CD4-positive, CD25-positive, alpha-beta regulatory T cell (primary cell): Measurements from ENCODE around the gene RLBP1. TPM values are rescaled to one million over a fixed set of nuclear protein-coding genes. Genes with fewer than 3 reads are reported as not detected.
"Not testable (repeated sequence)": the region's sequence is repeated elsewhere in the genome, so short reads cannot be mapped to it uniquely, and the experiment has no call there.

Experiments
- ATAC-seq, 2 donors: fragments of 150-1000 bp; cut with Tn5 transposase; one replicate each; pipeline ENCODE4 v1.10.0; 2021; ENCODE audit warnings: low read depth in 2 of 2, moderate number of reproducible peaks in 2 of 2, moderate library complexity in 1 of 2
- DNase-seq, 3 donors: peaks; one replicate each; pipeline versions ENCODE4 v3.0.0 to v3.0.0-alpha.2; 2012 to 2022; ENCODE audit warnings: mixed read lengths in 1 of 3
- H3K27ac ChIP-seq: one replicate; pipeline ENCODE4 v1.7.0; 2013; ENCODE audit warnings: mild to moderate bottlenecking, low read length; ENCODE audit not compliant: insufficient read depth, poor library complexity, severe bottlenecking
- H3K27me3 ChIP-seq: one replicate; pipeline ENCODE4 v1.7.0; 2013; ENCODE audit warnings: low read length; ENCODE audit not compliant: control insufficient read depth, insufficient read depth
- H3K36me3 ChIP-seq: one replicate; pipeline ENCODE4 v1.7.0; 2013; ENCODE audit warnings: mild to moderate bottlenecking, low read length, moderate library complexity; ENCODE audit not compliant: control insufficient read depth, insufficient read depth
- H3K4me1 ChIP-seq: 2 replicates; pipeline ENCODE4 v1.7.0; 2013; ENCODE audit warnings: mild to moderate bottlenecking, low read length; ENCODE audit not compliant: insufficient read depth, control insufficient read depth, poor library complexity, severe bottlenecking
- H3K4me3 ChIP-seq: one replicate; pipeline ENCODE4 v1.7.0; 2013; ENCODE audit warnings: low read depth, mild to moderate bottlenecking, low read length, moderate library complexity
- H3K9me3 ChIP-seq, 2 experiments: 1 replicate in 1 of 2; 2 replicates in 1 of 2; pipeline ENCODE4 v1.7.0; 2013; ENCODE audit warnings: low read length in 2 of 2, mild to moderate bottlenecking in 1 of 2, moderate library complexity in 1 of 2; ENCODE audit not compliant: control insufficient read depth in 2 of 2
- H3K27ac Mint-ChIP-seq, 3 donors: one replicate each; pipeline ENCODE4 v1.8.0; 2020 to 2022; ENCODE audit warnings: mild to moderate bottlenecking in 3 of 3, mixed read lengths in 3 of 3, moderate library complexity in 2 of 3
- H3K27me3 Mint-ChIP-seq: one replicate; pipeline ENCODE4 v1.8.0; 2022; ENCODE audit warnings: mild to moderate bottlenecking, mixed read lengths
- H3K36me3 Mint-ChIP-seq: one replicate; pipeline ENCODE4 v1.8.0; 2020; ENCODE audit warnings: mixed read lengths
- H3K4me1 Mint-ChIP-seq, 4 donors: one replicate each; pipeline ENCODE4 v1.8.0; 2020 to 2022; ENCODE audit warnings: mixed read lengths in 4 of 4, mild to moderate bottlenecking in 1 of 4
- H3K4me3 Mint-ChIP-seq, 4 donors: one replicate each; pipeline ENCODE4 v1.8.0; 2020 to 2022; ENCODE audit warnings: mild to moderate bottlenecking in 4 of 4, mixed read lengths in 4 of 4, moderate library complexity in 3 of 4
- H3K9me3 Mint-ChIP-seq, 7 donors: one replicate each; pipeline ENCODE4 v1.8.0; 2020 to 2022; ENCODE audit warnings: mixed read lengths in 7 of 7, mild to moderate bottlenecking in 3 of 7, moderate library complexity in 2 of 7
- polyA plus RNA-seq, 4 donors: library from polyadenylated mRNA; unstranded; fragments of 300-500 nt; fragmentation: Illumina TruSeq; gene quantifications; one replicate each; pipeline ENCODE4 v1.2.3, GENCODE V29; 2021
- total RNA-seq: library from RNA; stranded (reverse); gene quantifications from one replicate; pipeline ENCODE4 v1.2.3, GENCODE V29; 2022

RLBP1 gene
- not detected for total RNA-seq
- not detected for polyA plus RNA-seq

DNA sequence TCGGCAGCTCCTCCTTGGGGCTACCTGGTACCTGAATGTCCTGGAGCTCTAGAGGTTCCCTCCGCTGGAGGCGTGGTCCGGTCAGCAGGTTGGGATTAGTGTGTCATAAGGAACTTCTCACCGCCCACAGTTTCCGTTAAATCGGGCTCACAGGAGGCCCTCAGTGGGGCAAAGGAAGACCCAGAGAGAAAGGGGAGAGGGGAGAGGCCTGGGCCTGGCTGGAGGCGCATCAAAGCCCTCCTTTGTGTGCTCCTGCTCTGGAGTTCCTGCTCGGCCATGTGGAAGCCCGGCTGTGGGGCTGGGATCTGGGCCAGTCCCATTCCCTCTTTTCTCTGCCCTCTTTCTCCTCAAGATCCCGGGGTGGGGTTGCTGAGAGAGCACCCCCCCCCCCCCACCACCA is at the start of gene RLBP1:
Gene RLBP1, minus strand, starts transcription at position 37 of the 400 bp plus-strand sequence. CDS start 2,604 bp downstream, outside the sequence.
- ATAC-seq (no peak), DNase-seq (no peak)
- H3K4me1 ChIP-seq: no peaks in the 10 kb centered on the region
- H3K36me3 ChIP-seq: no peaks in the 10 kb centered on the region
- no peaks in the 10 kb centered on the region for H3K36me3 Mint-ChIP-seq
- no peaks in the 10 kb centered on the region for H3K4me1 Mint-ChIP-seq
- no peak within 1 kb of the TSS for H3K27ac ChIP-seq
- H3K4me3 ChIP-seq: no peak within 1 kb of the TSS
- H3K27me3 ChIP-seq: no peaks in the 10 kb centered on the region
- H3K9me3 Mint-ChIP-seq: no peaks in the 10 kb centered on the region
- peaks cover 7% of the 10 kb centered on the region for H3K27me3 Mint-ChIP-seq
- H3K4me3 Mint-ChIP-seq: no peak within 1 kb of the TSS
- no peak within 1 kb of the TSS for H3K27ac Mint-ChIP-seq
- H3K9me3 ChIP-seq: no peaks in the 10 kb centered on the region

DNA sequence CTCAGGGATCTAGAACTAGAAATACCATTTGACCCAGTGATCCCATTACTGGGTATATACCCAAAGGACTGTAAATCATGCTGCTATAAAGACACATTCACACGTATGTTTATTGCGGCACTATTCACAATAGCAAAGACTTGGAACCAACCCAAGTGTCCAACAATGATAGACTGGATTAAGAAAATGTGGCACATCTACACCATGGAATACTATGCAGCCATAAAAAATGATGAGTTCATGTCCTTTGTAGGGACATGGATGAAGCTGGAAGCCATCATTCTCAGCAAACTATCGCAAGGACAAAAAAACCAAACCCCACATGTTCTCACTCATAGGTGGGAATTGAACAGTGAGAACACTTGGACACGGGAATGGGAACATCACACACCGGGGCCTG is 28.8 kb upstream of the RLBP1 start:
- DNase-seq, H3K9me3 ChIP-seq, H3K27ac ChIP-seq, H3K4me3 ChIP-seq, H3K27me3 ChIP-seq, H3K9me3 Mint-ChIP-seq, H3K27ac Mint-ChIP-seq, H3K4me1 ChIP-seq, H3K36me3 ChIP-seq, H3K4me3 Mint-ChIP-seq, H3K27me3 Mint-ChIP-seq, ATAC-seq: not testable (repeated sequence)
- Mint-ChIP-seq H3K36me3 (peaks cover 21% of the 10 kb centered on the region), H3K4me1 (peaks cover 12 to 21% (median 13%) of the 10 kb centered on the region in 4 donors)

DNA sequence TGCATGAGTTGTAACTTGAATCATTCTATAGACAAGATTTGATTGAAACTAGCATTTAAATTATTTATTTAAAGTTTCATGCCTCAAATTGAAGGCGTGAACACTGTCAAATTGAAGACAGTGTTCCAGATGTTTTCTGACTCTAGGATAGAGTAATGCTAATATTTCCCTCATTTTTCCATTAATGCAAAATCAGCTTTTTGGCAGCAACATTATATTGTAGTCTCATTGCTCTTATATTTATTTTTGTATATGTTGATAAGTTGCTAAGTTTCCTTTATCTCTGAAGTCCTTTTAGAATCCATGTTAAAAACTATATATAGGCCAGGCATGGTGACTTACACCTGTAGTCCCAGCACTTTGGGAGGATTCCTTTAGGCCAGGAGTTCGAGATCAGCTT is 27.2 kb upstream of the RLBP1 start:
- peaks cover 15% of the 10 kb centered on the region for H3K36me3 Mint-ChIP-seq
- no peaks in the 10 kb centered on the region for H3K36me3 ChIP-seq
- H3K27me3 Mint-ChIP-seq: no peaks in the 10 kb centered on the region
- no peak overlapping the region for H3K27ac ChIP-seq
- no peak overlapping the region for H3K27ac Mint-ChIP-seq
- H3K27me3 ChIP-seq: no peaks in the 10 kb centered on the region
- peaks cover 7% of the 10 kb centered on the region for H3K4me1 ChIP-seq
- H3K4me3 Mint-ChIP-seq: no peak overlapping the region
- H3K4me3 ChIP-seq: no peak overlapping the region
- DNase-seq (no peak), ATAC-seq (no peak)
- H3K4me1 Mint-ChIP-seq: peaks cover 12 to 37% (median 24%) of the 10 kb centered on the region in 4 donors
- peaks cover 0 to 3% (median 0%) of the 10 kb centered on the region in 7 donors for H3K9me3 Mint-ChIP-seq
- H3K9me3 ChIP-seq: no peaks in the 10 kb centered on the region

DNA sequence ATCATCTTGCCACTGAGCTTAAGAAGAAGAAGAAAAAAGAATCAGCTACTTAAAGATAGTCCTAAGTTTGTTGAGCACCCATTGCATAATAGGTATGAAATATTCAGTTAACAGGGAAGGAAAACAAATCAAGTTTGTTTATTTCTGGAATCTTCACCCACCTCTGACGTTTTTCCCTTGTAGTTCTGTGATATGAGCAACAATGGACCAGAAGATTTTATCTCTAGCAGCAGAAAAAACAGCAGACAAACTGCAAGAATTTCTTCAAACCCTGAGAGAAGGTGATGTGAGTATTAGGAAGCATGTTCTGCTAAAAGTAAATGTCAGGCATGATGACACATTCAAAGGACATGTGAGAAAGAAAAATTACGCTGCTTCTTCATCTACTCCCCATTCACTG is 26.1 kb upstream of the RLBP1 start:
- Histone ChIP-seq H3K27me3 (no peaks in the 10 kb centered on the region), H3K9me3 (no peaks in the 10 kb centered on the region), H3K4me3 (no peak overlapping the region), H3K4me1 (peaks cover 15% of the 10 kb centered on the region), H3K27ac (no peak overlapping the region), H3K36me3 (no peaks in the 10 kb centered on the region)
- Mint-ChIP-seq H3K9me3 (peaks cover 0 to 1% (median 0%) of the 10 kb centered on the region in 7 donors), H3K36me3 (peaks cover 15% of the 10 kb centered on the region), H3K27ac (peak overlapping the region in 1 of 3 donors; percentile 8), H3K27me3 (no peaks in the 10 kb centered on the region), H3K4me1 (peaks cover 12 to 44% (median 28%) of the 10 kb centered on the region in 4 donors), H3K4me3 (no peak overlapping the region)
- DNase-seq (no peak), ATAC-seq (no peak)

DNA sequence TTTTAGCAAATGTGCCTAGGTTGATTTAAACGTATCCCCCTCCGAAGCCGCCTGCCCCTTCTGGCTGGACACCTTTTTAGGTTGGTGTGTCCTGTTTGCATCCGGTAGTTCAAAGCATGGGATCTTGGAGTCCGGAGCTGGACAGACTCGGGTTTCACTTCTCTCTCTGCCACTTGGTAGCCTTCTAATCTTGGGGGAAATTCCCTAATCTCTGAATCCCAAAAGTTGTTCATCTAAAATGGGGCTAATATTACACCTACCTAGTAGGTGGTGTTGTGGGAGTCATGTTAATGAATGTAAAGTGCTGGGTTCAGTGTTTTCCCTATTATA is 23.2 kb upstream of the RLBP1 start:
- Mint-ChIP-seq H3K9me3 (peaks cover 0 to 1% (median 0%) of the 10 kb centered on the region in 7 donors), H3K4me3 (peak overlapping the region; percentile 91 to 98 (median 95)), H3K4me1 (peaks cover 12 to 39% (median 28%) of the 10 kb centered on the region in 4 donors), H3K27ac (peak overlapping the region; percentile 56 to 93 (median 91)), H3K36me3 (peaks cover 14% of the 10 kb centered on the region), H3K27me3 (no peaks in the 10 kb centered on the region)
- H3K27me3 ChIP-seq: no peaks in the 10 kb centered on the region
- H3K36me3 ChIP-seq: no peaks in the 10 kb centered on the region
- H3K4me3 ChIP-seq: peak overlapping the region; percentile 89
- H3K27ac ChIP-seq: peak overlapping the region; percentile 35
- no peaks in the 10 kb centered on the region for H3K9me3 ChIP-seq
- DNase-seq: no peak
- no peak for ATAC-seq
- H3K4me1 ChIP-seq: peaks cover 15% of the 10 kb centered on the region

DNA sequence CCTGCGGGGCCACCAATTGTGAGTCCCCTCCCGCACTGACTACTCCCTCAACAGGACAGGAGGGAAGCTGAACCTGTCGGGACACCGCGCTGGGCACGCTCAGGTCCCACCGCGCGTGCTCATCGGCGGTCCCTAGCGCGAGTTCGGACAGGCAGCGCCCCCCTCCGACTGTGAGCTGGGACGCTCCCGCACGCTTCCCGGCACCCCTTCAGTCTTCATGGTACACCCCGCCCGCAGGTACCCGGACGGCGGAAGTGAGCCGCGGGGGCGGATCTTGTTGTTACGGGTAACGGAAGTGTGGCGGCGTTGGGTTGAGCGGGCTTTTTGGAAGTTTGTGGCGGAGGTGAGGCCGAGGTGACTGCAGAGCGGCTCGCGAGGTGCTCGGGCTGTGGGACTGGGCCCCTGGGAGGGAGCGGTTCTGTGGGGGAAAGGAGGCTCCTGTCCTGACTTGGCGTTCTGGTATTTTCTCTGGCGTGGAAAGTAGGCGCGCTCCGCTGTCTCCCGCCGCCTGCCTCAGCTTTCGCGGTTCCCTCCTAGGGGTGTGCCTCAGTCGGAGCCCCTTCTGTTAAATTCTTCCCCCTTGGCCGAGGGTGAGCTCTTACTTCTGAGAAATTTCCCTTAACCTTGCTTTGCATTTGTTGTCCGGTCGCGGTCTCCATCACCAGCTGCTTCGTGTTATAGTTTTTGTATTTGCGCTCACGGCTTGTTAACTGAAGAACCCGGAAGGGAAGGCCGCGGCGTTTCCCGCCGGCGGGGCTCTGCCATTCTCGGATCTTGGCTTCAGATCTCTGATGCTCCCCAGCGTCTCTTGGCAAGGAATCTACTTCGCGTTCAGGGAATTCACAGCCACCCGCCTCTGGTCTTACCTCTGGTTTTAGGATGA is 22.6 kb upstream of the RLBP1 start, which contains the start of gene FANCI:
Gene FANCI, plus strand, starts transcription at position 289 of the 883 bp plus-strand sequence. CDS start 3,669 bp downstream, outside the sequence.
- Mint-ChIP-seq H3K4me1 (peaks cover 12 to 39% (median 28%) of the 10 kb centered on the region in 4 donors), H3K9me3 (peaks cover 0 to 1% (median 0%) of the 10 kb centered on the region in 7 donors), H3K36me3 (peaks cover 11% of the 10 kb centered on the region), H3K27ac (peak within 1 kb of the TSS; percentile 89 to 93 (median 91)), H3K4me3 (peak within 1 kb of the TSS; percentile 91 to 98 (median 95)), H3K27me3 (peaks cover under 1% of the 10 kb centered on the region)
- Histone ChIP-seq H3K36me3 (no peaks in the 10 kb centered on the region), H3K4me1 (peaks cover 15% of the 10 kb centered on the region), H3K27me3 (no peaks in the 10 kb centered on the region), H3K4me3 (peak within 1 kb of the TSS; percentile 89), H3K27ac (peak within 1 kb of the TSS; percentile 35), H3K9me3 (no peaks in the 10 kb centered on the region)
- DNase-seq (peak; percentile 91 to 96 (median 94)), ATAC-seq (peak; percentile 98 to 99)

DNA sequence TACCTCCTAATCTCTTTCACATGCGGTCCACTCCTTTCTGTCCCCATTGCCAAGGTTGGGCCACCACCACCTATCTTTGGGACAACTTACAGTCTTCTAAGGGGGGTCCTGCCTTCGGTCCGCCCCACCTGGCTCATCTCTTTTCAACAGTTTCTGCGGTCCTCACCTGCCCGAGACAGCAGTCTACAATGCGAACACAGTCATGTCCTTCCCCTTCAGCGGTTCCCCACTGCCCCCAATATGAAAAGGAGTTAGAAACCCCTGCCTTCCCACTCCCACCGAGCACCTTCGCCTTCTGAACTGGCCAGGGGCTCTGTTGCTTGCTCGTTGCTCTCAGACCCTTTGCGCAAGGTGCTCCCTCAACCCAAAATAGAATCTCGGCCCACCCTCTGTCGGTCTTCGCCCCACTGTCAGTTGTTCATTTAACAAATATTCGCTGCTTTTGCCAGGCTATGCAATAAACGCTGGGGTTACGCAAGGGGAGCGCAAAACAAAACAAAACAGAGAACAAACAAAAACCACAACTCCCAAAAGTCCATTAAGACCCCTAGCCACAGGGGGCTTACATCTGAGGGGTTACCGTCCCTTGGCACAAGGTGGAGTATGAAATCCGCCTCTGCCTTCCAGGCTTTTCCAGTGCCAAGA is 21.8 kb upstream of the RLBP1 start:
- Histone ChIP-seq H3K27me3 (no peaks in the 10 kb centered on the region), H3K9me3 (no peaks in the 10 kb centered on the region), H3K4me3 (peak overlapping the region; percentile 86), H3K4me1 (peaks cover 15% of the 10 kb centered on the region), H3K27ac (peak overlapping the region; percentile 35), H3K36me3 (no peaks in the 10 kb centered on the region)
- no peak for ATAC-seq
- peaks cover 0 to 1% (median 0%) of the 10 kb centered on the region in 7 donors for H3K9me3 Mint-ChIP-seq
- no peak for DNase-seq
- peak overlapping the region; percentile 83 to 93 (median 91) for H3K27ac Mint-ChIP-seq
- peaks cover 6% of the 10 kb centered on the region for H3K36me3 Mint-ChIP-seq
- H3K4me1 Mint-ChIP-seq: peaks cover 12 to 39% (median 28%) of the 10 kb centered on the region in 4 donors
- peak overlapping the region; percentile 91 to 98 (median 95) for H3K4me3 Mint-ChIP-seq
- peaks cover 6% of the 10 kb centered on the region for H3K27me3 Mint-ChIP-seq
